Measurements from ENCODE around the gene TMEM8B. TPM values are rescaled to one million over a fixed set of nuclear protein-coding genes. Genes with fewer than 3 reads are reported as not detected.

Gene TMEM8B
- total RNA-seq, 1 experiment from 2014 or later = 6.4 TPM

DNA sequence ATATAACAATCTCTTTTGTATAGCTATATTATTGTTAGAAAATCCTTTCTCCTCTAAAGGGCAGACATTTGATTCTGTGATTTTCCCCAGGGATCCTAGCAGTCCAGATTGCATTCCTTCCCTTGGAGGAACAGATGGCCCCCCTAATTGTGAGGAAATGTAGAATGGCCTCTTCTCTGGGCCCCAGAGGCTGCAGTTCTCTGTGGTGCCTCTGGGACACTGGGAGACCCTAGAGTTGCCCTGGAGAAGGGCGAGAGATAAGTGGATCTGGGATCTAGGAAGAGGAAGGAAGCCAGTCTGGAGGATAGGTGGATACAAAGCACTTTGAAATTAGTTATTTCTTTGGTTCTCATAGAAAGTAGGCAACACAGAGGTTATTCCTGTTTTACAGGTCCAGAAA, 12.3 kb upstream of the TMEM8B start:
- H3K4me1 ChIP-seq (replicated peaks; ENCODE audit: insufficient read depth) = peaks cover 8% of the 10 kb centered on the region
- ChIA-PET POLR2A (ENCODE audit: unreplicated experiment) (no interaction called here), CTCF (no interaction called here)
- TF ChIP-seq, protein P1, sequence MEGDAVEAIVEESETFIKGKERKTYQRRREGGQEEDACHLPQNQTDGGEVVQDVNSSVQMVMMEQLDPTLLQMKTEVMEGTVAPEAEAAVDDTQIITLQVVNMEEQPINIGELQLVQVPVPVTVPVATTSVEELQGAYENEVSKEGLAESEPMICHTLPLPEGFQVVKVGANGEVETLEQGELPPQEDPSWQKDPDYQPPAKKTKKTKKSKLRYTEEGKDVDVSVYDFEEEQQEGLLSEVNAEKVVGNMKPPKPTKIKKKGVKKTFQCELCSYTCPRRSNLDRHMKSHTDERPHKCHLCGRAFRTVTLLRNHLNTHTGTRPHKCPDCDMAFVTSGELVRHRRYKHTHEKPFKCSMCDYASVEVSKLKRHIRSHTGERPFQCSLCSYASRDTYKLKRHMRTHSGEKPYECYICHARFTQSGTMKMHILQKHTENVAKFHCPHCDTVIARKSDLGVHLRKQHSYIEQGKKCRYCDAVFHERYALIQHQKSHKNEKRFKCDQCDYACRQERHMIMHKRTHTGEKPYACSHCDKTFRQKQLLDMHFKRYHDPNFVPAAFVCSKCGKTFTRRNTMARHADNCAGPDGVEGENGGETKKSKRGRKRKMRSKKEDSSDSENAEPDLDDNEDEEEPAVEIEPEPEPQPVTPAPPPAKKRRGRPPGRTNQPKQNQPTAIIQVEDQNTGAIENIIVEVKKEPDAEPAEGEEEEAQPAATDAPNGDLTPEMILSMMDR (conservative IDR thresholded peaks at IDR 0.05) = no peak
- no peak for TF ChIP-seq EZH2 (IDR thresholded peaks at IDR 0.05; ENCODE audit: low read depth)
- intact Hi-C loops (cut with micrococcal nuclease; ENCODE audit: unreplicated experiment) = no loop called here
- H3K27ac ChIP-seq = no peak overlapping the region
- no peak for DNase-seq
- no peaks in the 10 kb centered on the region for H3K27me3 ChIP-seq (ENCODE audit: insufficient read depth, low read depth)
- H3K36me3 ChIP-seq (ENCODE audit: low read depth) = no peaks in the 10 kb centered on the region
- no peak overlapping the region; the same call in 1 of the 2 replicates for H3K4me2 ChIP-seq
- no peaks in the 10 kb centered on the region for H3K9me2 ChIP-seq (ENCODE audit: insufficient read depth)
- no TSS peak for BruUV-seq (replicated peaks)
- peaks cover 13% of the 10 kb centered on the region; the same call in 1 of the 2 replicates for H3F3A ChIP-seq (ENCODE audit: insufficient read depth, low read depth)
- no peak overlapping the region for H3K4me3 ChIP-seq
- no peaks in the 10 kb centered on the region for H4K20me1 ChIP-seq (ENCODE audit: insufficient read depth)
- H3K79me2 ChIP-seq (ENCODE audit: low read depth) = no peaks in the 10 kb centered on the region
- H2AFZ ChIP-seq = no peak overlapping the region
- H3K9me3 ChIP-seq (ENCODE audit: insufficient read depth, low read depth) = no peaks in the 10 kb centered on the region

DNA sequence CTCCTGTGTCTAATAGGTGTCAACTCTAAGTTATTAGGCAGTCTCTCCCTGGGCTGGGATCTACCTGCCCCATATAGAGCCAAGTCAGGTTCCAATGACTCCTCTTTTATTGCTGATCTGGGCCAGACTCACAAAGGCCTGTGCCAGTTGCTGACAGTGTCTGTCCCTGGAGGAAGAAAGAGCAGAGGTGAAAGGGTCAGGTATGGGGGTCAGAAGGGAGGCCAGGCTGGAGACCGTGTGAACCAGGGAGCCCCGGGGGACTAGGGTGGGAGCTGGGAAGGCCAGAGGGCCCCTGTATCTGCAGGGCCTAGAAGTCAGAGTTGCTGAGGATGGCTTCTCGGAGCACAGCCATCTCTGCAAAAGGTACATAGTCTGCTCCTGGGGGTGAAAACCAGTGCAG, 10.7 kb upstream of the TMEM8B start:
- H3K27me3 ChIP-seq (ENCODE audit: insufficient read depth, low read depth) = no peaks in the 10 kb centered on the region
- H3F3A ChIP-seq (ENCODE audit: insufficient read depth, low read depth) = peaks cover 13% of the 10 kb centered on the region; the same call in 1 of the 2 replicates
- H3K4me1 ChIP-seq (replicated peaks; ENCODE audit: insufficient read depth) = peaks cover 8% of the 10 kb centered on the region
- H3K79me2 ChIP-seq (ENCODE audit: low read depth) = no peaks in the 10 kb centered on the region
- no peaks in the 10 kb centered on the region for H4K20me1 ChIP-seq (ENCODE audit: insufficient read depth)
- no peak overlapping the region for H3K4me2 ChIP-seq
- ChIA-PET CTCF (no interaction called here), POLR2A (ENCODE audit: unreplicated experiment) (interaction anchor here (0.6 kb wide), 1 partner anchor 135 kb away, joined by 3 read pairs; no protein-coding TSS in a partner anchor)
- TF ChIP-seq, protein P1 (conservative IDR thresholded peaks at IDR 0.05) = no peak
- TF ChIP-seq EZH2 (IDR thresholded peaks at IDR 0.05; ENCODE audit: low read depth) = no peak
- DNase-seq = no peak
- no peaks in the 10 kb centered on the region for H3K9me2 ChIP-seq (ENCODE audit: insufficient read depth)
- H3K4me3 ChIP-seq = no peak overlapping the region
- no peak overlapping the region for H2AFZ ChIP-seq
- H3K36me3 ChIP-seq (ENCODE audit: low read depth) = no peaks in the 10 kb centered on the region
- intact Hi-C loops (cut with micrococcal nuclease; ENCODE audit: unreplicated experiment) = no loop called here
- no peak overlapping the region for H3K27ac ChIP-seq
- H3K9me3 ChIP-seq (ENCODE audit: insufficient read depth, low read depth) = no peaks in the 10 kb centered on the region
- no TSS peak for BruUV-seq (replicated peaks)

DNA sequence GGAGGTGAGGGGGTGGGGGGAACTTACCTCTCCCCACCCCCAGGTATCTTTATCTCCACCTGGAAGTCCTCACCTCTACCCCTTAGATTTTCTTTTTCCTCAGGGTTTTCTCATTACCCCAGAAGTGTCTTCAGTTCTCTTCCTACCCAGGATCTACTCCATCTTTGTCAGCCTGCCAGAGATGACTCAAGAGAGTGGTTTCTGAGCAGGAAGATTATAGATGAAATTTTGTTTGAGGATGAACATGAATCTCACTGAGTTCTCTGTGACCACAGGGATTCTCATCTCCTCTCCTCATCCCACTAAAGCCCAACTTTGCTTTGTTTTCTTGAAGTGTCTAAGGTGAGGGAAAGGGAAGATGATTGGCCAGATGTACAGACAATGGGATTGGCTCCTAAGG, 9.0 kb upstream of the TMEM8B start:
- BruUV-seq (replicated peaks) = no TSS peak
- Histone ChIP-seq H3K36me3 (ENCODE audit: low read depth) (no peaks in the 10 kb centered on the region), H3K4me2 (no peak overlapping the region), H4K20me1 (ENCODE audit: insufficient read depth) (no peaks in the 10 kb centered on the region), H3K4me1 (replicated peaks; ENCODE audit: insufficient read depth) (no peaks in the 10 kb centered on the region), H3K79me2 (ENCODE audit: low read depth) (no peaks in the 10 kb centered on the region), H3K27ac (no peak overlapping the region), H3K9me3 (ENCODE audit: insufficient read depth, low read depth) (no peaks in the 10 kb centered on the region), H2AFZ (no peak overlapping the region), H3K9me2 (ENCODE audit: insufficient read depth) (no peaks in the 10 kb centered on the region), H3F3A (ENCODE audit: insufficient read depth, low read depth) (0 out of 2 replicates have a peak, but pooled peaks cover 3% of the 10 kb centered on the region), H3K27me3 (ENCODE audit: insufficient read depth, low read depth) (no peaks in the 10 kb centered on the region), H3K4me3 (no peak overlapping the region)
- TF ChIP-seq, protein P1 (conservative IDR thresholded peaks at IDR 0.05) = no peak
- no peak for TF ChIP-seq EZH2 (IDR thresholded peaks at IDR 0.05; ENCODE audit: low read depth)
- no peak for DNase-seq
- ChIA-PET CTCF (no interaction called here), POLR2A (ENCODE audit: unreplicated experiment) (no interaction called here)
- intact Hi-C loops (cut with micrococcal nuclease; ENCODE audit: unreplicated experiment) = no loop called here
